ENCODE data around the gene FADS1.

FADS1 gene

GRCh38 chr11:61775106-61775505 lies 41.7 kb downstream of the FADS1 start:
- H3K27ac ChIP-seq (ENCODE audit: low read depth, low read length), result no peak overlapping the region
- H3K27me3 ChIP-seq (ENCODE audit: insufficient read depth, low read length), result no peaks in the 10 kb centered on the region
- H3K79me2 ChIP-seq (ENCODE audit: control insufficient read depth, insufficient read depth, low read length, unreplicated experiment), result no peaks in the 10 kb centered on the region
- no peaks in the 10 kb centered on the region for H3K4me1 ChIP-seq (ENCODE audit: control insufficient read depth, insufficient read depth, low read length, unreplicated experiment)
- H3K36me3 ChIP-seq (ENCODE audit: insufficient read depth, low read length), result no peaks in the 10 kb centered on the region
- no peak overlapping the region for H3K4me3 ChIP-seq (ENCODE audit: low read depth, low read length)
- H2AFZ ChIP-seq (ENCODE audit: low read length, unreplicated experiment), result no peak overlapping the region

GRCh38 chr11:61774411-61774810 lies 42.4 kb downstream of the FADS1 start:
- H2AFZ ChIP-seq (ENCODE audit: low read length, unreplicated experiment), result no peak overlapping the region
- H3K36me3 ChIP-seq (ENCODE audit: insufficient read depth, low read length), result no peaks in the 10 kb centered on the region
- no peaks in the 10 kb centered on the region for H3K27me3 ChIP-seq (ENCODE audit: insufficient read depth, low read length)
- no peaks in the 10 kb centered on the region for H3K79me2 ChIP-seq (ENCODE audit: control insufficient read depth, insufficient read depth, low read length, unreplicated experiment)
- H3K4me3 ChIP-seq (ENCODE audit: low read depth, low read length), result no peak overlapping the region
- H3K4me1 ChIP-seq (ENCODE audit: control insufficient read depth, insufficient read depth, low read length, unreplicated experiment), result peaks cover 5% of the 10 kb centered on the region
- H3K27ac ChIP-seq (ENCODE audit: low read depth, low read length), result no peak overlapping the region

- H3K27me3 ChIP-seq (ENCODE audit: insufficient read depth, low read length), result no peaks in the 10 kb centered on the region
- no peak overlapping the region for H3K27ac ChIP-seq (ENCODE audit: low read depth, low read length)
- H3K79me2 ChIP-seq (ENCODE audit: control insufficient read depth, insufficient read depth, low read length, unreplicated experiment), result no peaks in the 10 kb centered on the region
- H3K4me1 ChIP-seq (ENCODE audit: control insufficient read depth, insufficient read depth, low read length, unreplicated experiment), result peaks cover 7% of the 10 kb centered on the region
- H2AFZ ChIP-seq (ENCODE audit: low read length, unreplicated experiment), result no peak overlapping the region
- no peak overlapping the region for H3K4me3 ChIP-seq (ENCODE audit: low read depth, low read length)
- H3K36me3 ChIP-seq (ENCODE audit: insufficient read depth, low read length), result no peaks in the 10 kb centered on the region
These were observed 43.0 kb downstream of the FADS1 start for GRCh38 chr11:61773809-61774208.

GRCh38 chr11:61773356-61773755 lies 43.4 kb downstream of the FADS1 start:
- Histone ChIP-seq H3K4me1 (ENCODE audit: control insufficient read depth, insufficient read depth, low read length, unreplicated experiment) (peaks cover 7% of the 10 kb centered on the region), H3K4me3 (ENCODE audit: low read depth, low read length) (no peak overlapping the region), H3K36me3 (ENCODE audit: insufficient read depth, low read length) (no peaks in the 10 kb centered on the region), H3K79me2 (ENCODE audit: control insufficient read depth, insufficient read depth, low read length, unreplicated experiment) (no peaks in the 10 kb centered on the region), H3K27me3 (ENCODE audit: insufficient read depth, low read length) (no peaks in the 10 kb centered on the region), H2AFZ (ENCODE audit: low read length, unreplicated experiment) (no peak overlapping the region), H3K27ac (ENCODE audit: low read depth, low read length) (no peak overlapping the region)

GRCh38 chr11:61771985-61772455 lies 44.8 kb downstream of the FADS1 start:
- peaks cover 7% of the 10 kb centered on the region for H3K4me1 ChIP-seq (ENCODE audit: control insufficient read depth, insufficient read depth, low read length, unreplicated experiment)
- H3K27me3 ChIP-seq (ENCODE audit: insufficient read depth, low read length), result no peaks in the 10 kb centered on the region
- no peaks in the 10 kb centered on the region for H3K79me2 ChIP-seq (ENCODE audit: control insufficient read depth, insufficient read depth, low read length, unreplicated experiment)
- no peak overlapping the region for H3K27ac ChIP-seq (ENCODE audit: low read depth, low read length)
- H3K36me3 ChIP-seq (ENCODE audit: insufficient read depth, low read length), result no peaks in the 10 kb centered on the region
- H2AFZ ChIP-seq (ENCODE audit: low read length, unreplicated experiment), result no peak overlapping the region
- H3K4me3 ChIP-seq (ENCODE audit: low read depth, low read length), result no peak overlapping the region

GRCh38 chr11:61771195-61771894 lies 45.5 kb downstream of the FADS1 start:
- H3K79me2 ChIP-seq (ENCODE audit: control insufficient read depth, insufficient read depth, low read length, unreplicated experiment), result no peaks in the 10 kb centered on the region
- H3K4me1 ChIP-seq (ENCODE audit: control insufficient read depth, insufficient read depth, low read length, unreplicated experiment), result peaks cover 7% of the 10 kb centered on the region
- no peak overlapping the region for H3K4me3 ChIP-seq (ENCODE audit: low read depth, low read length)
- no peak overlapping the region for H2AFZ ChIP-seq (ENCODE audit: low read length, unreplicated experiment)
- H3K27me3 ChIP-seq (ENCODE audit: insufficient read depth, low read length), result no peaks in the 10 kb centered on the region
- no peak overlapping the region for H3K27ac ChIP-seq (ENCODE audit: low read depth, low read length)
- no peaks in the 10 kb centered on the region for H3K36me3 ChIP-seq (ENCODE audit: insufficient read depth, low read length)

GRCh38 chr11:61769946-61770683 lies 46.7 kb downstream of the FADS1 start:
- Histone ChIP-seq H3K36me3 (ENCODE audit: insufficient read depth, low read length) (no peaks in the 10 kb centered on the region), H3K27ac (ENCODE audit: low read depth, low read length) (no peak overlapping the region), H2AFZ (ENCODE audit: low read length, unreplicated experiment) (no peak overlapping the region), H3K27me3 (ENCODE audit: insufficient read depth, low read length) (no peaks in the 10 kb centered on the region), H3K4me1 (ENCODE audit: control insufficient read depth, insufficient read depth, low read length, unreplicated experiment) (peaks cover 7% of the 10 kb centered on the region), H3K79me2 (ENCODE audit: control insufficient read depth, insufficient read depth, low read length, unreplicated experiment) (no peaks in the 10 kb centered on the region), H3K4me3 (ENCODE audit: low read depth, low read length) (no peak overlapping the region)

GRCh38 chr11:61769169-61769920 lies 47.5 kb downstream of the FADS1 start:
- H3K4me3 ChIP-seq (ENCODE audit: low read depth, low read length), result no peak overlapping the region
- no peaks in the 10 kb centered on the region for H3K79me2 ChIP-seq (ENCODE audit: control insufficient read depth, insufficient read depth, low read length, unreplicated experiment)
- no peaks in the 10 kb centered on the region for H3K36me3 ChIP-seq (ENCODE audit: insufficient read depth, low read length)
- no peak overlapping the region for H3K27ac ChIP-seq (ENCODE audit: low read depth, low read length)
- H3K4me1 ChIP-seq (ENCODE audit: control insufficient read depth, insufficient read depth, low read length, unreplicated experiment), result peaks cover 7% of the 10 kb centered on the region
- H2AFZ ChIP-seq (ENCODE audit: low read length, unreplicated experiment), result no peak overlapping the region
- H3K27me3 ChIP-seq (ENCODE audit: insufficient read depth, low read length), result no peaks in the 10 kb centered on the region

GRCh38 chr11:61768376-61769076 lies 48.3 kb downstream of the FADS1 start:
- peaks cover 7% of the 10 kb centered on the region for H3K4me1 ChIP-seq (ENCODE audit: control insufficient read depth, insufficient read depth, low read length, unreplicated experiment)

GRCh38 chr11:61766353-61766841 lies 50.4 kb downstream of the FADS1 start:
- peaks cover 12% of the 10 kb centered on the region for H3K4me1 ChIP-seq (ENCODE audit: control insufficient read depth, insufficient read depth, low read length, unreplicated experiment)
- no peaks in the 10 kb centered on the region for H3K79me2 ChIP-seq (ENCODE audit: control insufficient read depth, insufficient read depth, low read length, unreplicated experiment)
- H3K36me3 ChIP-seq (ENCODE audit: insufficient read depth, low read length), result no peaks in the 10 kb centered on the region
- H3K4me3 ChIP-seq (ENCODE audit: low read depth, low read length), result no peak overlapping the region
- H3K27me3 ChIP-seq (ENCODE audit: insufficient read depth, low read length), result no peaks in the 10 kb centered on the region
- H3K27ac ChIP-seq (ENCODE audit: low read depth, low read length), result no peak overlapping the region
- H2AFZ ChIP-seq (ENCODE audit: low read length, unreplicated experiment), result no peak overlapping the region

More at GRCh38 chr11:61768376-61769076, 48.3 kb downstream of the FADS1 start:
- no peaks in the 10 kb centered on the region for H3K79me2 ChIP-seq (ENCODE audit: control insufficient read depth, insufficient read depth, low read length, unreplicated experiment)
- no peaks in the 10 kb centered on the region for H3K36me3 ChIP-seq (ENCODE audit: insufficient read depth, low read length)
- H3K4me3 ChIP-seq (ENCODE audit: low read depth, low read length), result no peak overlapping the region
- H3K27me3 ChIP-seq (ENCODE audit: insufficient read depth, low read length), result no peaks in the 10 kb centered on the region
- H2AFZ ChIP-seq (ENCODE audit: low read length, unreplicated experiment), result no peak overlapping the region
- H3K27ac ChIP-seq (ENCODE audit: low read depth, low read length), result no peak overlapping the region
